MCF 10A (cell line): Measurements from ENCODE around the gene PCNX1. TPM values are rescaled to one million over a fixed set of nuclear protein-coding genes. Genes with fewer than 3 reads are reported as not detected.
A peak's percentile ranks its signal among the peaks of the same experiment; 100 is the strongest.

ENCODE experiments used
- BruUV-seq: library from RNA; stranded (reverse); fragments of 400-500 nt; replicated peaks from 2 replicates; lab custom pipeline; 2021; lab: Mats Ljungman, UMichigan
- CTCF ChIA-PET: fragments of 300-600 bp; sonication (Branson Sonifier 250); formaldehyde crosslinking; extraction: SDS; loops from one replicate; lab custom pipeline; 2021; ENCODE audit warnings: antibody characterized with exemption, inconsistent platforms; lab: Yijun Ruan, JAX
- POLR2A ChIA-PET: fragments of 300-600, 350-650 bp; sonication (Branson Sonifier 250); formaldehyde crosslinking; extraction: SDS; loops from one replicate; lab custom pipeline; 2020; ENCODE audit warnings: antibody characterized with exemption, inconsistent platforms; lab: Yijun Ruan, JAX
- DNase-seq: peaks from one replicate; pipeline ENCODE4 v3.0.0-alpha.2; 2018; ENCODE audit not compliant: unreplicated experiment
- H3K27ac Mint-ChIP-seq: one replicate; pipeline ENCODE4 v1.8.0; 2022; ENCODE audit warnings: mild to moderate bottlenecking, low read depth, mixed read lengths; ENCODE audit not compliant: unreplicated experiment
- H3K27me3 Mint-ChIP-seq: one replicate; pipeline ENCODE4 v1.8.0; 2022; ENCODE audit warnings: mixed read lengths; ENCODE audit not compliant: insufficient read depth, unreplicated experiment
- H3K36me3 Mint-ChIP-seq: one replicate; pipeline ENCODE4 v1.8.0; 2022; ENCODE audit warnings: mild to moderate bottlenecking, moderate library complexity, mixed read lengths; ENCODE audit not compliant: insufficient read depth, unreplicated experiment
- H3K4me1 Mint-ChIP-seq: one replicate; pipeline ENCODE4 v1.8.0; 2022; ENCODE audit warnings: mixed read lengths; ENCODE audit not compliant: insufficient read depth, unreplicated experiment
- H3K4me3 Mint-ChIP-seq: one replicate; pipeline ENCODE4 v1.8.0; 2022; ENCODE audit warnings: mild to moderate bottlenecking, moderate library complexity, mixed read lengths; ENCODE audit not compliant: unreplicated experiment
- H3K9me3 Mint-ChIP-seq: one replicate; pipeline ENCODE4 v1.8.0; 2022; ENCODE audit warnings: mixed read lengths; ENCODE audit not compliant: unreplicated experiment
- intact Hi-C: fragments of 100-400 bp; cut with micrococcal nuclease; formaldehyde crosslinking; loops from 2 replicates; pipeline ENCODE4 v1.14.1; 2022
- total RNA-seq: library from RNA; stranded (reverse); gene quantifications from 2 replicates; pipeline ENCODE4 v1.2.3, GENCODE V29; 2022
- TF ChIP-seq, protein P1 (sequence below): fragments of 200-600 bp; IDR thresholded peaks from one replicate; pipeline ENCODE4 v1.8.0; 2022; ENCODE audit warnings: antibody characterized with exemption, mild to moderate bottlenecking; ENCODE audit not compliant: unreplicated experiment

PCNX1 gene
- total RNA-seq, 1 experiment from 2014 or later = 55.6 TPM

DNA sequence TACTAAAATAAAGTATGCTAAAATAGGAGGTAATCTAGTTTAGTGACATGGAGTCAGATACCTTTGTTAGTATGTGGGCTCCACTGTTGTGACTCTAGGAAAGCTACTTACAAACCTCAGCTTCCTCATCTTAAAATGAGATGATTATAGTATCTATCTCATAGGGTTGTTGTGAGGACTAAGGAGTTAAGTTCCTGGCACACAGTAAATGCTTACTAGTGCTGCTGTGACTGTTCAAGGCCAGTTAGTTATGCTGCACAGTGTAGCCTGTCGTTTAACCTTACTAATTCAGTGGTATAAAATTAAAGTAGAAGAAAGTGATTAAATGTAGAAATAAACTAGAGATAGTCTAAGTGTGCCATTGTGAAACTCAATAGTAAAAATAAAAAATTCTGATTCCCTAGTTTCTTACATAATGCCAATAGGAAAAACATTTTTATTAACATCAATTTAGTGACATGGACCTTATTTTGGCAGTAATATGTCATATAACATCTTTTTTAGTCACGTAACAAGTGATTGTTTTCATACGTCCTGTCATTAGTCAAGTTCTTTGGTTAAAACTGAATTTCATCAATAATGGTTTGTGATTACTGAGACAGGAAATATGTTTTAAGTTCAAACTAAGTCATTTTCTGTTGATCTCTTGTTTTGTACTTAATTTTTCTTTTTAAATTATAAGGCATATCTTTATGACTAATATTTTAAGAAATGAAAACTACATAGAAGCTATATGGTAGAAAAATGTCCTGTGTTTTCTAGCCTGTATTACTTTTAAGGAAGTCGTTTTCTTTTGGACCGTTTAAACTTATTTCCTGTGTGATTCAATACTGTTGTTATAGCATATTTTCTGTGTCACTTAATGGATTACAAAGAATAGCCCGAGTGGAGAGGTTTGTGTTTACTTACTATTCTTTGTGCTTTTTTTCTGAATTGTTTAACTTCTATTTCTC lies 74.0 kb downstream of the PCNX1 start:
- no TSS peak for BruUV-seq
- Mint-ChIP-seq H3K27me3 (no peaks in the 10 kb centered on the region), H3K4me3 (no peak overlapping the region), H3K27ac (peak overlapping the region; percentile 12), H3K36me3 (peaks cover 23% of the 10 kb centered on the region), H3K9me3 (no peaks in the 10 kb centered on the region), H3K4me1 (no peaks in the 10 kb centered on the region)
- ChIA-PET POLR2A (no interaction called here), CTCF (interaction anchor here (0.6 to 2.0 kb wide), 2 partner anchors 163 to 293 kb away, joined by 3 to 9 read pairs; no protein-coding TSS in a partner anchor)
- intact Hi-C loops = no loop called here
- DNase-seq = no peak
- TF ChIP-seq, protein P1, sequence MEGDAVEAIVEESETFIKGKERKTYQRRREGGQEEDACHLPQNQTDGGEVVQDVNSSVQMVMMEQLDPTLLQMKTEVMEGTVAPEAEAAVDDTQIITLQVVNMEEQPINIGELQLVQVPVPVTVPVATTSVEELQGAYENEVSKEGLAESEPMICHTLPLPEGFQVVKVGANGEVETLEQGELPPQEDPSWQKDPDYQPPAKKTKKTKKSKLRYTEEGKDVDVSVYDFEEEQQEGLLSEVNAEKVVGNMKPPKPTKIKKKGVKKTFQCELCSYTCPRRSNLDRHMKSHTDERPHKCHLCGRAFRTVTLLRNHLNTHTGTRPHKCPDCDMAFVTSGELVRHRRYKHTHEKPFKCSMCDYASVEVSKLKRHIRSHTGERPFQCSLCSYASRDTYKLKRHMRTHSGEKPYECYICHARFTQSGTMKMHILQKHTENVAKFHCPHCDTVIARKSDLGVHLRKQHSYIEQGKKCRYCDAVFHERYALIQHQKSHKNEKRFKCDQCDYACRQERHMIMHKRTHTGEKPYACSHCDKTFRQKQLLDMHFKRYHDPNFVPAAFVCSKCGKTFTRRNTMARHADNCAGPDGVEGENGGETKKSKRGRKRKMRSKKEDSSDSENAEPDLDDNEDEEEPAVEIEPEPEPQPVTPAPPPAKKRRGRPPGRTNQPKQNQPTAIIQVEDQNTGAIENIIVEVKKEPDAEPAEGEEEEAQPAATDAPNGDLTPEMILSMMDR = no peak

DNA sequence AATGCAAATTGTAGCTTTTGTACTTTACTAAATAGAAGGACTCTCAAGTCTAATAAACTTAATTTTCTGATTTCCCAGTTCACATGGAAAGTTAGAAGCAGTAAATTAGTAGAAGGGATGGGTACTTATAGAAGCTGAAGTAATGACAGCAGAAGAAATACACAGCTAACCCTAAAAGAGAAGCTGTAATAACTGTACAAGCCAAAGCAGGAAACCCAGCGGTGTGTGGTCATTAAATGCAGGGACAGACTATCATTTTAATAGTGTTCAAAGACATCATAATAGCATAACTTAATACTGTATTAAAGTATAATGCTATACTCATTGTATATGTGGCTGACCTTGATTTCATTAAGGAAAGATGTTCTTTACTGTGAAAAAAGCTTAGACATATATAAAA lies 74.9 kb downstream of the PCNX1 start:
- Mint-ChIP-seq H3K27me3 (no peaks in the 10 kb centered on the region), H3K36me3 (peaks cover 14% of the 10 kb centered on the region), H3K4me1 (peaks cover 4% of the 10 kb centered on the region), H3K4me3 (no peak overlapping the region), H3K27ac (peak overlapping the region; percentile 12), H3K9me3 (no peaks in the 10 kb centered on the region)
- TF ChIP-seq, protein P1 = no peak
- ChIA-PET POLR2A (interaction anchor here (1.4 kb wide), 1 partner anchor 19 kb away, joined by 4 read pairs; no protein-coding TSS in a partner anchor), CTCF (interaction anchor here (0.6 to 2.0 kb wide), 3 partner anchors 29 to 294 kb away, joined by 3 to 9 read pairs (median 3); no protein-coding TSS in a partner anchor)
- BruUV-seq = no TSS peak
- intact Hi-C loops = no loop called here
- DNase-seq = no peak

DNA sequence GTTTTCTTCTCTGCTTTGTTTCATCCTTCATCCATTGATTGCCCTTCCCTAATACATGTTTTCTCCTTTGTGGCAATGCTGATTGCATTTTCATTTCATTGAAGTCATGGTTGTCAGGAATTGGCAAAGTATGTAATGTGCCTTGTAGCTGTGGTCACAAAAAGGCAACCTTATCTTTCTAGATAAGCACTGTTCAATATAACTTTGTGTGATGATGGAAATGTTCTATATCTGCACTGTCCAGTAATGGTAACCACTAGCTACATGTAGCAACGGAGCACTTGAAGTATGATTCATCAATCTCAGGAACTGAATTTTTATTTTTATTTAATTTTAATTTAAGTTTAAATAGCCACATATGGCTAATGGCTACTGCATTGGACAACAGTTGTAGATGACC lies 79.8 kb downstream of the PCNX1 start:
- ChIA-PET POLR2A (interaction anchor here (0.5 to 1.8 kb wide), 2 partner anchors 11 to 168 kb away, joined by 3 to 4 read pairs; no protein-coding TSS in a partner anchor), CTCF (interaction anchor here (0.6 to 1.3 kb wide), 3 partner anchors 80 to 114 kb away, joined by 3 read pairs; partner anchors contain the start of gene PCNX1)
- Mint-ChIP-seq H3K27me3 (no peaks in the 10 kb centered on the region), H3K27ac (no peak overlapping the region), H3K4me1 (peaks cover 4% of the 10 kb centered on the region), H3K4me3 (no peak overlapping the region), H3K36me3 (peaks cover 13% of the 10 kb centered on the region), H3K9me3 (no peaks in the 10 kb centered on the region)
- TF ChIP-seq, protein P1 = no peak
- no TSS peak for BruUV-seq
- no peak for DNase-seq
- intact Hi-C loops = no loop called here

DNA sequence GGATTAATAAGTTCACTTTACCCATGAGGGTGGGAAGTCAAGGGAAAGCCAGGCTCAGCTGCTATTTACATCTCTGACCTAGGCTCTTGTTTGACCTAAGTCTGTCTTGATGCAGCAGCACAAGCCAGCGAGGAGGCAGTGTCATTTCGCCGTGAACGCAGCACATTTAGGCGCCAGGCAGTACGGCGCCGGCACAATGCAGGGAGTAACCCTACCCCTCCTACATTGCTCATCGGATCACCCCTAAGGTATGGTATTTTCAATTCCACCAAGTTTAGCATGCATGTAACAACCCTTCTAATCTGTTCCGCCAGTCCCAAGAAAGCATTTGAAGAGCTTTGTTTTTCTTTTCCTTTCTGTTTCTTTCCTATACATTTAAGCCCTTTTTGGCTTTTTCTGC lies 81.2 kb downstream of the PCNX1 start:
- TF ChIP-seq, protein P1 = no peak
- Mint-ChIP-seq H3K9me3 (no peaks in the 10 kb centered on the region), H3K27ac (no peak overlapping the region), H3K4me3 (no peak overlapping the region), H3K36me3 (peaks cover 25% of the 10 kb centered on the region), H3K4me1 (peaks cover 4% of the 10 kb centered on the region), H3K27me3 (no peaks in the 10 kb centered on the region)
- intact Hi-C loops = no loop called here
- ChIA-PET POLR2A (interaction anchor here (1.8 kb wide), 1 partner anchor 9 kb away, joined by 4 read pairs; no protein-coding TSS in a partner anchor), CTCF (no interaction called here)
- DNase-seq = no peak
- no TSS peak for BruUV-seq
